Body of pancreas (tissue), 4 donors: Measurements from ENCODE around the gene CSNK2A3.

Experiments used
- POLR2A ChIP-seq, 3 donors: fragments of 450-650 bp; IDR thresholded peaks; one replicate each; pipeline ENCODE4 v1.6.1; 2016; ENCODE audit warnings: antibody characterized with exemption in 3 of 3, mild to moderate bottlenecking in 2 of 3
- TF ChIP-seq, protein P1 (sequence below), 7 experiments: fragments of 450-650 bp in 4 of 7; fragments of 200-600 bp in 3 of 7; sonication (generic) in 3 of 7; IDR thresholded peaks; one replicate each; pipeline ENCODE4 v1.5.1; 2016 to 2019; ENCODE audit warnings: antibody characterized with exemption in 7 of 7

DNA sequence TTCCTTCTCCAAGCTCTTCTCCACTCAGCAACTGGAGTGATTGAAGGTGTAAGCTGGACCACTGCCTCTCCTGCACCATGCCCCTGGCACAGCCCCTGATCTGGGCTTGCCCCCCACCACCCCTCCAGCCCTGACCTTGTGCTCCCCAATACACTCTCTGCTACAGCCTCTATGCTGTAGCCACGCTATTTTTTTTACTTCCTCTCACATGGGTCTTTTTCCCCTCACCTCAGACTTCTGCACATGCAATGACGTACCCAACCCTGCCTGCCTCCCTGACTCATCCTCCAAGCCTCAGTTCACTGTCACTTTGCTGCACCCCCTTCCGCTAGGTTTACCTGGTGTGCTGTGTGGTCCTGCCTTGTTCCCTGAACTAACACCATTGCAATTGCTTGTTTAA lies 9.0 kb downstream of the CSNK2A3 start:
- no peak for TF ChIP-seq POLR2A (IDR thresholded peaks at IDR 0.05)
- TF ChIP-seq, protein P1, sequence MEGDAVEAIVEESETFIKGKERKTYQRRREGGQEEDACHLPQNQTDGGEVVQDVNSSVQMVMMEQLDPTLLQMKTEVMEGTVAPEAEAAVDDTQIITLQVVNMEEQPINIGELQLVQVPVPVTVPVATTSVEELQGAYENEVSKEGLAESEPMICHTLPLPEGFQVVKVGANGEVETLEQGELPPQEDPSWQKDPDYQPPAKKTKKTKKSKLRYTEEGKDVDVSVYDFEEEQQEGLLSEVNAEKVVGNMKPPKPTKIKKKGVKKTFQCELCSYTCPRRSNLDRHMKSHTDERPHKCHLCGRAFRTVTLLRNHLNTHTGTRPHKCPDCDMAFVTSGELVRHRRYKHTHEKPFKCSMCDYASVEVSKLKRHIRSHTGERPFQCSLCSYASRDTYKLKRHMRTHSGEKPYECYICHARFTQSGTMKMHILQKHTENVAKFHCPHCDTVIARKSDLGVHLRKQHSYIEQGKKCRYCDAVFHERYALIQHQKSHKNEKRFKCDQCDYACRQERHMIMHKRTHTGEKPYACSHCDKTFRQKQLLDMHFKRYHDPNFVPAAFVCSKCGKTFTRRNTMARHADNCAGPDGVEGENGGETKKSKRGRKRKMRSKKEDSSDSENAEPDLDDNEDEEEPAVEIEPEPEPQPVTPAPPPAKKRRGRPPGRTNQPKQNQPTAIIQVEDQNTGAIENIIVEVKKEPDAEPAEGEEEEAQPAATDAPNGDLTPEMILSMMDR (IDR thresholded peaks at IDR 0.05): no peak
